Measurements from ENCODE around the gene TBCD.

TBCD gene

GRCh38 chr17:82838386-82839063, 86.7 kb downstream of the TBCD start:
- H3K27ac ChIP-seq = peak overlapping the region; percentile 79
- TF ChIP-seq, protein P1, sequence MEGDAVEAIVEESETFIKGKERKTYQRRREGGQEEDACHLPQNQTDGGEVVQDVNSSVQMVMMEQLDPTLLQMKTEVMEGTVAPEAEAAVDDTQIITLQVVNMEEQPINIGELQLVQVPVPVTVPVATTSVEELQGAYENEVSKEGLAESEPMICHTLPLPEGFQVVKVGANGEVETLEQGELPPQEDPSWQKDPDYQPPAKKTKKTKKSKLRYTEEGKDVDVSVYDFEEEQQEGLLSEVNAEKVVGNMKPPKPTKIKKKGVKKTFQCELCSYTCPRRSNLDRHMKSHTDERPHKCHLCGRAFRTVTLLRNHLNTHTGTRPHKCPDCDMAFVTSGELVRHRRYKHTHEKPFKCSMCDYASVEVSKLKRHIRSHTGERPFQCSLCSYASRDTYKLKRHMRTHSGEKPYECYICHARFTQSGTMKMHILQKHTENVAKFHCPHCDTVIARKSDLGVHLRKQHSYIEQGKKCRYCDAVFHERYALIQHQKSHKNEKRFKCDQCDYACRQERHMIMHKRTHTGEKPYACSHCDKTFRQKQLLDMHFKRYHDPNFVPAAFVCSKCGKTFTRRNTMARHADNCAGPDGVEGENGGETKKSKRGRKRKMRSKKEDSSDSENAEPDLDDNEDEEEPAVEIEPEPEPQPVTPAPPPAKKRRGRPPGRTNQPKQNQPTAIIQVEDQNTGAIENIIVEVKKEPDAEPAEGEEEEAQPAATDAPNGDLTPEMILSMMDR (conservative IDR thresholded peaks at IDR 0.05) = no peak

GRCh38 chr17:82839617-82840292, 87.9 kb downstream of the TBCD start, which contains the start of gene ZNF750:
Gene ZNF750, minus strand, starts transcription at chr17:82840022. Its CDS starts 7,568 bp downstream, at chr17:82832454.
- H3K27ac ChIP-seq = peak within 1 kb of the TSS; percentile 79
- TF ChIP-seq, protein P1 (conservative IDR thresholded peaks at IDR 0.05) = no peak

- peak overlapping the region; percentile 79; the same call in 1 of the 2 replicates for H3K27ac ChIP-seq
- TF ChIP-seq, protein P1 (conservative IDR thresholded peaks at IDR 0.05) = no peak
Observed at GRCh38 chr17:82840431-82840831, 88.6 kb downstream of the TBCD start.

DNA sequence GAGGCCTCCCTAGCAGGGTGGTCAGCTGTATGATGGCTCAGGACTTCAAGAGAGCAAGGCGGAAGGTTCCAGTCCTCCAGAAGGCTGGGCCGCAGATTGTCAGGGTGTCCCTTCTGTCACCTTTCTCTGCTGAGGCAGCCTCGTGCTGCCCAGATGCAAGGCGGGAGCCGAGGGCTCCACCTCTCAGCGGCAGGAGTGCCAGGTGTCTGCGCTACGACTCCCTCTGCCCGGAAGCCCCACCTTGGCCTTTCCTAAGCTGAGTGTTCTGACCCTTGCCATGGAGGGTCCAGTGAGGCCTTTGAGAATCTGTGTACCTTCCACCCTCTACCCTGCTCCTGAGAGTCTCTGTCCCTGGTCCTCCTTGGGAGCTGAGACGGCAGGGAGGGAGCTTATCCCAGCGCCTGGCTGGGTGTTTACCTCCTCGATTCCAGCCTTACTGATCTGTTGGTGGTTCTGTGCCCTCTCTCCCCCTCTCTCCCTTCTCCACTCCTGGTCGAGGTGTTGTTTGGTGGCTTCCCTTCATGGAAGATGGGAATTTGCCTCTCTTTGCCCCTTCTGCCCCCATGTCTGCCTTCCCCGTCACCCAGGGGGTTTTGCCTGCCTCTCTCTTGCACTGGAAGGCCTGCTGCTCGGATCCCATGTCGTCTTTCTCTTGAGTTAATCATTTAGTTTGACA, 90.2 kb downstream of the TBCD start:
- TF ChIP-seq, protein P1 (conservative IDR thresholded peaks at IDR 0.05) = no peak

DNA sequence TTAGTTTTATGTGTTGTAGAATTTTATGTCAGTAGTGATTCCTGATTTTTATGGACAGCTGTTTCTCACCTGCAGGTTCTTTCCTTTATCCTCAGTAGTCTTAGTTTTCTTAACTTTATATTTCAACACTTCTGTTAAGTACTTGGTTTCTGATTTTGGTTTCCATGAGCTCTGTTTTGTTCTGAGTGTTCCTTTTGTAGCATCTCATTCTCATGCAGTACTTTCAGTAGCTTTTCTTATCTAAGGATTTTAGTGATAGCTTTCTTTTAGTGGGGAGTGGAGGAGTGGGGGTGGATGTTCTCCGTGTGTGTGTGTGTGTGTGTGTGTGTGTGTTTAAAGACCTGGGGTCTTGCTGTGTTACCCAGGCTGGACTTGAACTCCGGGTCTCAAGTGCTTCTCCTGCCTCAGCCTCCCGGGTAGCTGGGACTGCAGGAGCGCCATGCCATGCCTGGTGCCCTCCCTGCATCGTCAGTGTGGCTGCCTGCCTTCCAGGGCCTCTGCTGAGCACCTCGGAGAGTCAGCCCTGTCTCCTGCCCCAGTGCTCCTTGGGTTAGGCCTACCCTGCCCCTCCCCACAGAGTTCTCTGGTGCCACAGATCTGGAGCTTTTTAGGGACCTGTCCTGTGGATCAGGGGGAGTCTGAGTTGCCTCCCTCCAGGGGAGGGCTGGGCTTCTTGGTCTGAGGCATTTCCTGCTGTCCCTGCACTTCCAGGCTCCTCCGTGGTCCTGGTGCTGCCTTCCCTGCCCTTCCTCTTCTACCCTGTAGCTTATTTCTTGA, 92.2 kb downstream of the TBCD start:
- no peak overlapping the region for H3K27ac ChIP-seq
- TF ChIP-seq, protein P1 (conservative IDR thresholded peaks at IDR 0.05) = no peak

More for the DNA sequence above, 90.2 kb downstream of the TBCD start:
- H3K27ac ChIP-seq = no peak overlapping the region

- no peak overlapping the region for H3K27ac ChIP-seq
- TF ChIP-seq, protein P1 (conservative IDR thresholded peaks at IDR 0.05) = no peak
Observed at GRCh38 chr17:82844796-82845162, 92.9 kb downstream of the TBCD start.

All from VCaP (cell line).